Sciatic nerve (tissue), 2 donors: Measurements from ENCODE around the gene ZNF280B. TPM values are rescaled to one million over a fixed set of nuclear protein-coding genes. Genes with fewer than 3 reads are reported as not detected.
A peak's percentile ranks its signal among the peaks of the same experiment; 100 is the strongest.

ENCODE experiments used
- ATAC-seq: fragments of 200-7000 bp; cut with Tn5 transposase; one replicate; pipeline ENCODE4 v1.9.1; 2020; ENCODE audit warnings: mild to moderate bottlenecking, moderate library complexity
- DNase-seq: peaks from one replicate; pipeline ENCODE4 v3.0.0-alpha.2; 2020; ENCODE audit warnings: low spot score
- intact Hi-C: fragments of 100-400 bp; cut with DNase I; formaldehyde crosslinking; loops from one replicate; pipeline ENCODE4 v1.14.2; 2022
- total RNA-seq: library from RNA; stranded (reverse); fragmentation: NEBNext Ultra II Directional; extraction: Animal tissue kit (Norgen Biotek cat#: 25700); gene quantifications from one replicate; pipeline ENCODE4 v1.2.1, GENCODE V29; 2021
- donor health status: DM: no; HTN: no; CAD: no.
- donor health status: DM: no; HTN: no; CAD: no.

The ZNF280B gene, protein sequence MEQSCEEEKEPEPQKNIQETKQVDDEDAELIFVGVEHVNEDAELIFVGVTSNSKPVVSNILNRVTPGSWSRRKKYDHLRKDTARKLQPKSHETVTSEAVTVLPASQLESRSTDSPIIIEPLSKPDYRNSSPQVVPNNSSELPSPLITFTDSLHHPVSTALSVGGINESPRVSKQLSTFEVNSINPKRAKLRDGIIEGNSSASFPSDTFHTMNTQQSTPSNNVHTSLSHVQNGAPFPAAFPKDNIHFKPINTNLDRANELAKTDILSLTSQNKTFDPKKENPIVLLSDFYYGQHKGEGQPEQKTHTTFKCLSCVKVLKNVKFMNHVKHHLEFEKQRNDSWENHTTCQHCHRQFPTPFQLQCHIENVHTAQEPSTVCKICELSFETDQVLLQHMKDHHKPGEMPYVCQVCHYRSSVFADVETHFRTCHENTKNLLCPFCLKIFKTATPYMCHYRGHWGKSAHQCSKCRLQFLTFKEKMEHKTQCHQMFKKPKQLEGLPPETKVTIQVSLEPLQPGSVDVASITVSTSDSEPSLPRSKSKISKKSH
- total RNA-seq, result 0.45 TPM

DNA sequence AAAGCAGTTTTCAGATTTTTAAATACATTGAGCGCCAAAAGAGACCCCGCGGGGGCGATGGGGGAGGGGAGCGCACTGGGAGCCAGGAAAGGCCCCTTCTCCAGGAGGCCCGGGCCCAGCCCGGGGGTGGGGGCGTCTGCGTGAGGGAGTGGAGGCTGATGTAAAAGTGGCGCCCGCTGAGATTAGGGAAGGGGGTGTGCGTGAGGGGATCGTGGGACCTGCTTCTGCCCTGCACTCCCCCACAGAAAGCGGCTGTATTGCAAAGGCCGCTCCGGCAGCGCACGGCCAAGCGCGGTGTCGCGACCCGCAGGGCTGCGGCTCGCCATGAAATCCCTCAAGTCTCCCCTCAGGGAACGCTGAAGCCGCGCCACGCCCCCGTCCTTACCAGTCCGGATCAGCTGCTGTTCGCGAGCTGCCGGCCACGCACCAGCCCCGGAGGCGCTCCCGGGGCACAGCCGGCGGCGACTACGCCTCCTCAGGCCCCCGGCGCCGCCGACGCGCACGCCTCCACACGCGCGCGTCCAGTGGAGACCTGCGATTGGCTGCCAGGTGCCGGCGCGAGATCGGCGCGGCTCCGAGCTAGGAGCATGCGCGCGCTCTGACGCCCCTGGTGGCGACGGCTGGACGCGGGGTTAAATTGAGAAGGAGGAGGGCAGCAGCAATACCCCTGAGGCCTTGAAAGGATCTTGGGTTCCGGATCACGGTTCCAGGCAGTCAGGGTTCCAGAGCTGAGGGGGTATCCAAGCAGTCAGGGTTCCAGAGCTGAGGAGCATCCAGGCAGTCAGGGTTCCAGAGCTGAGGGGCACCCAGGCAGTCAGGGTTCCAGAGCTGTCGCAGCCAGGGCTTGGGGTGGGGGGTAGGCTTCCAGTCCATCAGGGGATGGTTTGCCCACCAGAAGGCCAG, at the start of gene ZNF280B:
TSS of gene ZNF280B (minus strand) at position 469 of the 903 bp plus-strand sequence. CDS start 19,344 bp downstream, outside the sequence.
- intact Hi-C loops, result no loop called here
- DNase-seq (peak; percentile 69), ATAC-seq (peak; percentile 87)

DNA sequence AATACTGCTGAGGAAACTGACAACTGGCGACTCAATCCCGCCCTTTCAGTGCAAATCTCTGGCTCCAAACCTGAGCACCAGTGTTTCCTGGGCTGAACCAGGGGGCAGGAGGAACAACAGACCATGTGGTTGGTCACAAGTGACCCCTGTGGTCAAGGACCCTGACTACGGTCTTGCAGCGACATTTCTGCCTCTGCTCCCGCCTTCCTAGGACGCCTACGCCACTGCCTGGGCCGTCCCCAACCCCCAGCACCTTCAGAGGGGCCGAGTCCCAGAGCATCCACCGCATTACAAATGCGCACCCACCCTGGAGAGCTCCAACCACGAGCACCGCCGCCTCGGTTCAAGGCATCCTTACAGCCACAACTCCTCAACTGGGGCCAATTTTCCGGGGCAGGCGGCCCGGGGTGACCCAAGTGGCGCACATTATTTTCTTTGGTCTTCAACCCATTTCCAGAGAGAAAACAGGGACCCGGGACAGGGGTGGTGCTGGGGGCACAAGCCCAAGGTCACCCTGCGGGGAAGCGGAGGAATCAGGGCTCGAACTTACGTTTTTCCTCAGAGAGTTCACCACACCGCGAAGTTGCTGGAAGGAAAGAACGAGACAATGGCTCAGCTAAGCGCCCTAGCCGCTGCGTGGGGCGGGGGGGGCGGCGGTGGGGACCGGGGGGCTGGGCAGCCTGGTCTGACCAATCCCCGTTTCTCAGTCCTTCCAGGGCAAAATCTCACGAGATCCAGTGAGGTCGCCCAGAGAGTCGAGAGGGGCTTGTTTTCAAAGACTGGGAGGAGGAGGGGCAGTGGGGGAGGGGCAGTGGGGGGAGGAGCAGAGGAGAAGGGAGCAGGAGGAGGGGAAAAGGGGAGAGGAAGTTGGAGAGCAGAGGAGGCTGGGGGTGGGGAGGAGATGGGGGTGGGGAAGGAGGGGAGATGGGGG, 48.7 kb upstream of the ZNF280B start:
- ATAC-seq (no peak), DNase-seq (no peak)
- intact Hi-C loops, result no loop called here

DNA sequence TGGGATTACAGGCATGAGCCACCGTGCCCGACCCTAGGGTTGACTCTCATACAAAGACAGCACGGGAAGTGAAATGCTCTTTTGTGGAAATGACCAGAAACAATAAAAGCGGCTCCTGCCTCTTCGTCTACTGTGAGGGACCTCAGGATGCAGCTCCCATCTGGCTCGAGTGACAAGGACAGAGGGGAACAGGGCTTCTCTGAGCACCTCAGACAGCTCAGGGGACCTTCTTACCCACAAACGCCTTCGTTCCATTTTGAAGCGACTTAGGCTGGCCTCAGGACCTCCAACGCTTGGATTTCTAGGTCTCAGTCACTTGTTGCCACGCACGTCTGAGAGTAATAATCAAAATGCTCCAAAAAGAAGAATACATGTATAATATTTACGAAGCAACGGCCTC, 48.0 kb upstream of the ZNF280B start:
- ATAC-seq (no peak), DNase-seq (no peak)
- intact Hi-C loops, result no loop called here

DNA sequence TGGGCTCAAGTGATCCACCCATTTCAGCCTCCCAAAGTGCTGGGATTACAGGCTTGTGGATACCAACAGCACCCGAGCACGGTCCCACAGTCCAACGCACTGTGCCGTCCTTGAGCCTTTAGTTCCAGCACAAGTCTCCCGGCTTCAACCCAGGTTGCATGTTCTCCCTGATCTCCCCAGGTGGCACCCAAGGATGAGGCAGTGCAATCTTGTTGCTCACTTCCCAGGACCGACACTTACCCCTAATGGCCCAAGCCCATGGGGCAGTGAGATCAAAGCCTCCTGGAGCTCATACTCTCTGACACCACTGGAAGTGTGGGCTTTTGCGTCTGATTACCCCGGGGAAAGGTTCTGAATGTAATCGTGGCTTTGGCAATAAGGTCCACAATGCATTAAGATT, 47.1 kb upstream of the ZNF280B start:
- no peak for ATAC-seq
- intact Hi-C loops, result no loop called here
- no peak for DNase-seq

DNA sequence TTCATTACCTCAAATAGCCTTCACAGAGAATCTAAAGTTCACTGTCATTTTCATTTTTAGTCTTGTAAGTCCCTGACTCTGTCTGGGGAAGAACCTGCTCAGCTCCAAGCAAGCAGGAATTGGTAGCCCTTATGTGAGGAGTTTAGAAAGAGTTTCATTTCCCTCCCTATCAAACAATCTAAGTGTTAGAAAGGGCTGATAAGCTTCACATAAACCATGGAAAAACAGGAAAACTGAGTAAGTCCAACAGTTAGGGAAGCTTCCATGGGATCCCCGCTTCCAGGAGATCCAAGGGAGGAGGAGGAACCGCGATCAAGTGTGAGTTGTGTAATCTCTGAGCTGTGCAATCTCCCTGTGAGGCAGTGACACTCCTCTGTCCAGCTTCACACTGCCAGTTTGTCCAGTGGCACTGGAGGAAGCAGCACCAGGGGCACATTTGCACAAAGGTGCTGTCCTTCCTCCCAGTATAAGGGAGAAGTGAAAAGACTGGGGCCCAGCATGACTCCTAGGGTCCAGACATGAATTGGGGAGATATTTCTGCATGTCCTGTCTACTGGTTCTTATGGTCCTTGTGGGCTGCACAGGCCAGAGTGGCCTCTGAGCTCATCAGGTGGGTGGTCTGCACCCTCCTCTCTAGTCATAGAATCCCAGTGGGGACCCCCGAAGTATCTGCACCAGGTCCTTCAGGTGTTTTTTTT, 46.2 kb upstream of the ZNF280B start:
- no peak for DNase-seq
- intact Hi-C loops, result no loop called here
- ATAC-seq, result peak; percentile 13

DNA sequence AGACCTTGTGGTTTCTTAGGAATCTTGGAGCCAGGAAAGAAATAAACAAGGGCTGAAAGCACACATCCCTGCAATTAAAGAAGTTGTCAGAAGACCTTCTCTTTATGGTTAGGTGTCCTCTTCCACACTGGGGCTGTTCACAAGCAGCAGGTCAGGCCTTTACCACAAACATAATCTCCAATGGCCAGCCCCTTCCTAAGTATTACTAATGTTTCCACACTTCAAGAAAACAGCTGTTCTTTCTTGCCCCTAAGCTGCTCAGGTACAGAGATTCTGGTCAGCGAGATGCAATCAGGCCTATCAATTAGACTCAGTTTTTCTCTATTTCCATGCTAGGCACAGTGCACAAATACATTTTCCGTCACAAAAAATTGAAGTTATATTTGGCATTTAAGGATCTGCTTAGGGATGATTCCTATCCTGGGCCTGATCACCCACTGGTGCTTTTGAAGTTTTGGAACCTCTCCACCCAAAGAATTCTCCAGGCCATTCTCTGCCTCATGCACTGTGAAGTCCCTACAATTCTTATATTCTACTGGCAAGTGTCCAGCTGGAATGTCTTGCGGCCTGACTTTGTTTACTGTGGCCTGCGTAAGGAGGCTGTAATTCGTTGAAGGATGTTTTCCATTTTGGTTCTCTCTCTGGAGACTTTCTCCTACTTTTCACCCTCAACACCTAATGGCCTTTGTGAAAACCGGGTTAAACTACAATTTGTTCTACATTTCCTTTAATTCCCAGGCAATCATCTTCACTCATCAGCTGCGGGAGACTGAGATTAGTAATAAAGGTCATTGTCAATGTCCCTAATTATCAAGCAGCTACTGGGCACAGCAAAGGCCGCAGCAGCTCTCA, 45.4 kb upstream of the ZNF280B start:
- intact Hi-C loops, result no loop called here
- ATAC-seq, result no peak
- no peak for DNase-seq

DNA sequence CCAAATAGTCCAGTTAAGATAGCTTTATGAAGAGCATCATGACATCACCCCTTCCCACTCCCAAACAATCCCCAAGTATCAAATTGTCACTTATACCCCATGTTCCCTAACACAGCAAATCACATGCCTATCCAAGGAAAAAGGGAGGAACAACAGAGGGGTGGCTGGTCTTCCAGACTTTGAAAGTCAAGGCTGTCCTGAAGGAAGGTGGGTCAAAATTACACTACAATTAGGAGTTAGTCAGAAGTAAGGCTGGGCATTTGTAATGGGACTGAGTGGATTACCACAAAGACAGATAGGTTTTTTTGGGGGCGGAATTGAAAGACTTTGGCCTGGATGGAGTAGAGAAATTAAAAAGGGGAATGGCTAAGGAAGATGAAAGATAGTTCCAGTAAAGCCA, 44.6 kb upstream of the ZNF280B start:
- ATAC-seq, result no peak
- no peak for DNase-seq
- intact Hi-C loops, result no loop called here

DNA sequence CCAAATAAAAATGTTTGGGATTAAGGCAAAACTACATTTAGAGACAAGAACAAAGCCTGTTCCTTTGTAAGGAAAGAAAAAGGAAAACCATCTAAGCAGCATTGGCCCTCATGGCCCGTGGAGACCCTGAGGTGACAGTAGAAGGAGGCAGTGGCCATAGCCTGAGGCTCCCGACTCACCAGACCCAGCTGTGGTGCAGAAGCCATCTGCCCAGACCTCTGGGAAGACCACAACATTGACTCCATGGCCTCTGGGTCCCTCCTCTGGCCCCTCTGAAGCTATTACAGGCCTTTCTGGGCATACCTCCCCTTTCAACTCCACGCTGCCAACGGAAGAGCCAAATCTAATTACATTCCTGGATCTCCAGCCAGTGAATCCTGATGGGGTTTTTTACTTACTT, 44.1 kb upstream of the ZNF280B start:
- ATAC-seq (no peak), DNase-seq (no peak)
- intact Hi-C loops, result no loop called here

DNA sequence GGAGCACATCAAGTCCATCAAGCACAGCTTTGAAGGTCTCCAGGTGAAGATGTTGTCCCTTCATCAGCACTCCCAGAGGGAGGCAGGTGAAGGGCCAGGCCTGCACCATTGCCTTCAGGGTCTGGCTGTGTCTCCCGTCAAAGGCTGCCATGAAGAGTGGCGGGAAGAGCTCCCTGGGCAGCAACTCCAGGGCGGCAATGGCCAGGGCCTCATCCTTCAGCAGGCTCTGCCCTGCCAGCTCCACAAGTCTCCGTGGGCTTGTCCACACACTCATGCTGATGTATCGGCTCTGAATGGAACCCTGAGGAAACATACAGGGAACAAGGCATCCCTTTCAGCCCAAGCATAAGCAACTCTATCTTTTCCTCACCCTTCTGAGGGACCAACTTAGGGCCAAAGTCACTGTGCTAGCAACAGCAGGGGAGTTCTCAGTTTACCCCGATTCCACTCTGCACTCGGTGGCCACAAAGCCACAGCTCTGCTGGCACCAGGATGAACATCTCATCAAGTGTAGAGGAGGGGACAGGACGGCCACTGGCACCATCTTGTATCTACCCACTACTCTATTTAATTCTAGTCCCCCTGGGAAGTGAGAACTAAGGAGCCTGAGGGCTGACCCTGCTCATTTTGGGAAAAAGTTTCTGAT, 42.4 kb upstream of the ZNF280B start:
- DNase-seq, result no peak
- intact Hi-C loops, result no loop called here
- ATAC-seq, result no peak

DNA sequence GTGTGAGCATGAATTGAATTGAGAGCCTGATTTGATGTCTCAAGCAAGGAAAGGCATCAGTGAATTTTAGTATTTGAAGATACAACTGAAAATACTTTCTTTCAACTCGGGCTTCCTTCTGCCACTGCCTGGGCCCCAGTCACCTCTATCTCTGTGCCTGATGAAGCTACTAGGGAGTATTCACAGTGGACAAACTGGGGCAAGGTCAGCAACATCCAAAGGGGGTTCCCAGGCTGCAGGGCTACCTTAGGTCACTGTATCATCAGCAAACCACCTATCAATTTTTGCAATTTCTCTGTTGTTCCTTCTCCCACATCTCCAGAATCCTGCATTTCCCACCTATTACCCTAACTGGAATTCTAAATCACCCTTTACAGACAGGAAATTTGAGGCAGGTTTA, 40.4 kb upstream of the ZNF280B start:
- DNase-seq (no peak), ATAC-seq (no peak)
- intact Hi-C loops, result no loop called here

DNA sequence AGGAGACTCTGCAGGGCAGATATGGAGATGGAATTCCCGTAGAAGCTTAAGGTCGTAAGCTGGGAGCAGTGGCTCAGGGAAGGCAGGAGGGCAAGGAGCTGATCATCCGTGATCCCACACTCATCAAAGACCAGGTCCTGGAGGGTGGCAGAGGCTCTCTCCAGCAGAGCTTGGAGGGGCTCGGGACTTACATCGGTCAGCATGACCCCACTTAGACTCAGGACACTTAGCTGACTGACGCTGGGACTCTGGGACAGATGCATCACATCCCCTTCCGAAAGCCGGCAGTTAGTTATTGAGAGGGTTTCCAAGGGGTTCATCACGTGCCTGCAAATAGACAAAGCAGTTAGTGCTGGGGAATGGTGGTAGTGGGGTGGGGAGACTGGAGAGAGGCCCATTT, 39.8 kb upstream of the ZNF280B start:
- no peak for ATAC-seq
- no peak for DNase-seq
- intact Hi-C loops, result no loop called here

DNA sequence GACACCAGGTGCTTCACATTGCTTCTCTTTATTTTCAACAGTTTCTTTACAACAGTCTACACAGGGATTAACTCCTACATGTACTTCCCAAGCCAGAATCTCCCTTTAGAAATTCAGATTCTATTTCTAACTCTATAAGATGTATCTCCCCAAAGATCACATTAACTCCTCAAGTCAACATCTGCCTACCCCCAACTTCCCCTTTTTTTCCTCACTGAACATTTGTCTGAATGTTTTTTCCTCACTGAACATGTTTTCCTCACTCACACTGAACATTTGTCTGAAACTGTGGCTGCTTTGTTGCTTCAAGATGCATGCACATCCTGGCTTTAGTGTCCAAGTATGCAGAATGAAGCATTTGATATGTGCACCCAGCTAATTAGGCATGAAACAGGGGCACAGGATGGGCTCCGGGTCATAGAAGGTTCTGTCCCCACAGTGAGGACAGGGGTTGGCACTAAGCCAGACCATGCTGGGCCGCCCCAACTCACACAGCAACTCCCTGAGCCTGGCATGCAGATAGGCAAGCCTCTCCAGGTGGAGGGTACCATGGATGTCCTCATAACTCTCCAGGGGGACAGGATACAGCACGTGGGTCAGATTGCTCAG, 39.3 kb upstream of the ZNF280B start:
- DNase-seq (no peak), ATAC-seq (no peak)

DNA sequence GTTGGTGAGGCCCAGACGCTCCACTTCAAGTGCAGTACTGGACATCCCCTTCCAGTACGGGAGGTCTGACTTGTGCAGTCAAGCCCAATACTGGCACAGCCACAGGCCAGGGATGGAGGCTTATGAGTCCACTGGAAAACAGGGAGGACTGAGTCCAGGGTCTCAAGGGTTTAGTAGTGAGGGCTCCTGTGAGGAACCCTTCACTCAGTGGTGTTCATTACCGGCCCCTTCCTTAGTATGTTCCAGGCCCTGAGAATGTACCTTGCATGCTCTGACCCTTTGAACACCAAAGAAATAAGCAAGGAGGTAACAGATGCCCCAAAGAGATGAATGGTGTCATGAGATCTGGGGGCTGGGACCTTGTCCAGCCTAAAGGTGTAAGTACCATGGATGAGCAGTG, 38.7 kb upstream of the ZNF280B start:
- DNase-seq, result no peak
- intact Hi-C loops, result no loop called here
- no peak for ATAC-seq

More for the DNA sequence above, 39.3 kb upstream of the ZNF280B start:
- intact Hi-C loops, result no loop called here

DNA sequence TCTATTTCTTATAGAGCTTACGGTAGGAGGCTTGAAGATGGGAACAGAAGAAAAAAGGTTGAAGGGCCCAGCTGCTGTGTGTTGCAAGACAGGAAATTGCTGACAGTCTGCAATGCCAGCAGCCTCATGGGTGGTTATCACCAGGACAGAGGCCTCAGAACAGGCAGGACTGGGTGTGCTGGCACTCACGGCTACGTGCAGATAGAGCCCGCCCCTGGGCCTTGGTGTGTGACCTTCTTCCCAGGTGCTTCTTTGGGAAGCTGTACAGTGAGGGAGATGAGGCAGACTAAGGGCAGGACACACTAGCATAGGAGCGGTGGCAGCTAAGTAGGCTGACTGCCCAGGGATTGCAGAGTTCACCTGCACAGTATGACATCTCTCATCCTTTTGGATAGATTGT, 37.9 kb upstream of the ZNF280B start:
- intact Hi-C loops, result no loop called here
- no peak for DNase-seq
- peak; percentile 38 for ATAC-seq

DNA sequence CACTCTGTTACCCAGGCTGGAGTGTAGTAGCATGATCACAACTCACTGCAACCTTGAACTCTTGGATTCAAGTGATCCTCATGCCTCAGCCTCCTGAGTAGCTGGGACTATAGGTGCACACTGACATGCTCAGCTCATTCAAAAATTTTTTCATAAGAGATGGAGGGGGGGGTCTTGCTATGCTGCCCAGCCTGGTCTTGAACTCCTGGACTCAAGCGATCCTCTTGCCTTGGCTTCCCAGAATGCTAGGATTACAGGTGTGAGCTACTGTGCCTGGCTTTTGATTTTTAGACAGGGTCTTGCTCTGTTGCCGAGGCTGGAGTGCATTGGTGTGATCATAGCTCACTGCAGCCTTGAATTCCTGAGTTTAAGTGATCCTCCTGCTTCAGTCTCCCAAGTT, 36.5 kb upstream of the ZNF280B start:
- DNase-seq (no peak), ATAC-seq (no peak)
- intact Hi-C loops, result no loop called here

DNA sequence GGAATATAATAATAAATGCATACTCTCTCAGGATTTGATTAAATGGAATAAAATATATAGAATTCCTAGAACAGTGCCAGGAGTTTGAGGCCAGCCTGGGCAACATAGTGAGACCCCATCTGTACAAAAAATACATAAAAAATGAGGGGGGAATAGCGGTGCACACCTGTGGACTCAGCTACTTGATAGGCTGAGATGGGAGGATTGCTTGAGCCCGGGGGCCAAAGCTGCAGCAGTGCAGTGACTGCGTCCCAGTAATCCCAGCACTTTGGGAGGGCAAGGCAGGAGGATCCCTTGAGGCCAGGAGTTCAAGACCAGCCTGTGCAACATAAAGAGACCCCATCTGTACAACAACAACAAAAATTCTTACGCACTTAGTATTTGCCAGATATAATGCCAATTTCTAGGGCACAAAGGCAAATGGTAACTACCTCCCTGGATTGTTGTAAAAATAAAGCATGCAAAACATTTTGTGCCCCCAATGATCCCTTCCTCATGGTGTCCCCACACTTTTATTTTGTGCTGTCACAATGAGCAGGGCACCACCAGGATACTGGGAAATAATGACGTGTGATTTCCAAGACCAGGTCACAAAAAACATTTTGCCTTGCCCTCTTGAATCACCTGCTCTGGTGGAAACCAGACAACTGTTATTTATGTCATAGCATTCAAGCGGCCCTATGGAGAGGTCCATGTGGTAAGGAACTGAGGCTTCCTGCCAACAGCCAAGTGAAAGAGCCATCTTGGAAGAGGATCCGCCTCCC, 29.9 kb upstream of the ZNF280B start:
- ATAC-seq, result no peak
- DNase-seq, result no peak
- intact Hi-C loops, result no loop called here
